ENCODE results near the gene AOAH. TPM values are rescaled to one million over a fixed set of nuclear protein-coding genes. Genes with fewer than 3 reads are reported as not detected.

AOAH gene
- total RNA-seq, 1 experiment from 2014 or later = not detected

GRCh38 chr7:36755484-36755883 is 31.2 kb upstream of the AOAH start:
- Mint-ChIP-seq H3K9me3 (ENCODE audit: unreplicated experiment) (peaks cover 3% of the 10 kb centered on the region), H3K36me3 (ENCODE audit: insufficient read depth, unreplicated experiment) (no peaks in the 10 kb centered on the region), H3K27ac (ENCODE audit: unreplicated experiment) (no peak overlapping the region), H3K4me1 (ENCODE audit: low read depth, unreplicated experiment) (no peaks in the 10 kb centered on the region), H3K4me3 (ENCODE audit: unreplicated experiment) (no peak overlapping the region), H3K27me3 (ENCODE audit: insufficient read depth, unreplicated experiment) (no peaks in the 10 kb centered on the region)
- ChIA-PET CTCF (interaction anchor here (0.7 kb wide), 1 partner anchor 1355 kb away, joined by 6 read pairs; no protein-coding TSS in a partner anchor), POLR2A (no interaction called here)
- Histone ChIP-seq H3K4me3 (ENCODE audit: low read depth, low read length) (no peak overlapping the region), H3K9me3 (no peaks in the 10 kb centered on the region), H3K27me3 (replicated peaks; ENCODE audit: control insufficient read depth, insufficient read depth, low read length) (no peaks in the 10 kb centered on the region), H3K4me1 (no peaks in the 10 kb centered on the region), H3K36me3 (ENCODE audit: control insufficient read depth, insufficient read depth, low read length) (no peaks in the 10 kb centered on the region)
- intact Hi-C loops (cut with micrococcal nuclease; ENCODE audit: unreplicated experiment) = no loop called here
- BruUV-seq (replicated peaks) = no TSS peak
- no peak for TF ChIP-seq CTCF (IDR thresholded peaks at IDR 0.05; ENCODE audit: insufficient read depth in 1 of 2, low read depth in 1 of 2, low read length in 1 of 2, severe bottlenecking in 1 of 2, unreplicated experiment in 1 of 2)
- DNase-seq = no peak

DNA sequence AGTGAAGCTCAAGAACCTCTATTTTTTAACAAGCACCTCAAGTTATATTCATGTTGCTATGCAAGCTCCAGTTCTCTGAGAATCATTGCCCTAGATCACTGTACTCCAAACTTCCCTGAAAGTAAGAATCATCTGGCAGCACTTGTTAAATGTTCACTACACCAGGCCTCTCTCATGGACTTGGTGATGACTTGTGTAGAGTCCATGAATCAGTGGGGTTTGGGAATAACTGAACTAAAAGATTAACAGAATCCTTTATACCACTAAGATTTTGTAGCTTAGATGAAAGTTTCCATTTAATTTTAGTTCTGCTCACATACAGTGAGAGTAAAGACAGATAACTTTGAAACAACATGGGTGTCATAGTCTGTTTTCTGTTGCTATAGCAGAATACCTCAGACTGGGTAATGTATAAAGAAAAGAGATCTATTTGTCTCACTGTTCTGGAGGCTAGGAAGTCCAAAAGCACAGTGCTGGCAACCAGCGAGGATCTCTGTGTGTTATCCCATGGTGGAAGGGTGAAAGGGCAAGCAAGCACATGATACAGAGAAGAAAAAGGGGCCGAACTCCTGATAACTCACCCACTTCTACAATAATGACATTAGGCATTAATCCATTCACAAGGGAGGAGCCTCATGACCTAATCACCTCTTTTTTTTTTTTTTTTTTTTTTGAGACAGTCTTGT is 27.9 kb upstream of the AOAH start:
- Histone ChIP-seq H3K27me3 (replicated peaks; ENCODE audit: control insufficient read depth, insufficient read depth, low read length) (no peaks in the 10 kb centered on the region), H3K4me1 (no peaks in the 10 kb centered on the region), H3K9me3 (no peaks in the 10 kb centered on the region), H3K4me3 (ENCODE audit: low read depth, low read length) (no peak overlapping the region), H3K36me3 (ENCODE audit: control insufficient read depth, insufficient read depth, low read length) (no peaks in the 10 kb centered on the region)
- no peaks in the 10 kb centered on the region for H3K27me3 Mint-ChIP-seq (ENCODE audit: insufficient read depth, unreplicated experiment)
- peaks cover 11% of the 10 kb centered on the region for H3K9me3 Mint-ChIP-seq (ENCODE audit: unreplicated experiment)
- no peak for TF ChIP-seq CTCF (IDR thresholded peaks at IDR 0.05; ENCODE audit: insufficient read depth in 1 of 2, low read depth in 1 of 2, low read length in 1 of 2, severe bottlenecking in 1 of 2, unreplicated experiment in 1 of 2)
- intact Hi-C loops (cut with micrococcal nuclease; ENCODE audit: unreplicated experiment) = no loop called here
- ChIA-PET POLR2A (no interaction called here), CTCF (no interaction called here)
- H3K4me3 Mint-ChIP-seq (ENCODE audit: unreplicated experiment) = no peak overlapping the region
- DNase-seq = no peak
- no peaks in the 10 kb centered on the region for H3K4me1 Mint-ChIP-seq (ENCODE audit: low read depth, unreplicated experiment)
- no peaks in the 10 kb centered on the region for H3K36me3 Mint-ChIP-seq (ENCODE audit: insufficient read depth, unreplicated experiment)
- H3K27ac Mint-ChIP-seq (ENCODE audit: unreplicated experiment) = no peak overlapping the region
- no TSS peak for BruUV-seq (replicated peaks)

DNA sequence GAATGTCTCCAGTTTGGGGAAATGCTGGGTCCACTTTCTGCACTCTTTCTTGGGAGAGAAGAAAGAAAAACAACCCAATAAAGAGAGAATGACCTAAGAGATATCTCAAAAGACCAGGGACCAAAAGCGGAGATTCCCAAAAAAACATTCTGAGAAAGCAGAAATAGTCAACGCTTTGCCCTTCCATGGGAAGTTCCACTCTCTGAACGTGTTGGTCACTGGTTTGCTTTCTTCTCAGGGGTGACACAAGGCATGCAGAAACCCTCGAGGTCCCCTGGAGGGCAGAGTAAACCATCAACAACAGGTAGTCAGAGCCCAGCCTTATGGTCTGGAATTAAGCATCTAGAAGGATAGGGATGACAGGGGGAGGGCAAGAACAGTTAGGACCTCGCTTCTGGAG is 26.2 kb upstream of the AOAH start:
- no peak overlapping the region for H3K4me3 ChIP-seq (ENCODE audit: low read depth, low read length)
- no peaks in the 10 kb centered on the region for H3K4me1 Mint-ChIP-seq (ENCODE audit: low read depth, unreplicated experiment)
- no peaks in the 10 kb centered on the region for H3K27me3 Mint-ChIP-seq (ENCODE audit: insufficient read depth, unreplicated experiment)
- no peaks in the 10 kb centered on the region for H3K9me3 ChIP-seq
- H3K9me3 Mint-ChIP-seq (ENCODE audit: unreplicated experiment) = peaks cover 11% of the 10 kb centered on the region
- ChIA-PET CTCF (no interaction called here), POLR2A (no interaction called here)
- H3K27ac Mint-ChIP-seq (ENCODE audit: unreplicated experiment) = no peak overlapping the region
- H3K27me3 ChIP-seq (replicated peaks; ENCODE audit: control insufficient read depth, insufficient read depth, low read length) = no peaks in the 10 kb centered on the region
- no peak for DNase-seq
- H3K4me3 Mint-ChIP-seq (ENCODE audit: unreplicated experiment) = no peak overlapping the region
- no peaks in the 10 kb centered on the region for H3K4me1 ChIP-seq
- H3K36me3 ChIP-seq (ENCODE audit: control insufficient read depth, insufficient read depth, low read length) = no peaks in the 10 kb centered on the region
- intact Hi-C loops (cut with micrococcal nuclease; ENCODE audit: unreplicated experiment) = no loop called here
- no TSS peak for BruUV-seq (replicated peaks)
- H3K36me3 Mint-ChIP-seq (ENCODE audit: insufficient read depth, unreplicated experiment) = no peaks in the 10 kb centered on the region
- no peak for TF ChIP-seq CTCF (IDR thresholded peaks at IDR 0.05; ENCODE audit: insufficient read depth in 1 of 2, low read depth in 1 of 2, low read length in 1 of 2, severe bottlenecking in 1 of 2, unreplicated experiment in 1 of 2)

Measured in Caco-2 (cell line).